ENCODE data around the gene MPZL2.

Gene MPZL2

GRCh38 chr11:118265954-118266353 lies 1.9 kb upstream of the MPZL2 start:
- TF ChIP-seq GATA2 (IDR thresholded peaks at IDR 0.05; ENCODE audit: low read depth, low read length) (no peak), GATA3 (IDR thresholded peaks at IDR 0.05; ENCODE audit: low read depth, low read length) (no peak)

GRCh38 chr11:118264569-118265465 lies 720 bp upstream of the MPZL2 start:
- no peak for TF ChIP-seq GATA3 (IDR thresholded peaks at IDR 0.05; ENCODE audit: low read depth, low read length)
- no peak for TF ChIP-seq GATA2 (IDR thresholded peaks at IDR 0.05; ENCODE audit: low read depth, low read length)

- TF ChIP-seq GATA3 (IDR thresholded peaks at IDR 0.05; ENCODE audit: low read depth, low read length) = no peak
- no peak for TF ChIP-seq GATA2 (IDR thresholded peaks at IDR 0.05; ENCODE audit: low read depth, low read length)
Observed at GRCh38 chr11:118263112-118263511, 985 bp downstream of the MPZL2 start.

GRCh38 chr11:118260353-118260752 lies 3.7 kb downstream of the MPZL2 start:
- TF ChIP-seq GATA2 (IDR thresholded peaks at IDR 0.05; ENCODE audit: low read depth, low read length) = no peak
- no peak for TF ChIP-seq GATA3 (IDR thresholded peaks at IDR 0.05; ENCODE audit: low read depth, low read length)

- TF ChIP-seq GATA3 (IDR thresholded peaks at IDR 0.05; ENCODE audit: low read depth, low read length) = no peak
- no peak for TF ChIP-seq GATA2 (IDR thresholded peaks at IDR 0.05; ENCODE audit: low read depth, low read length)
Observed at GRCh38 chr11:118259138-118259537, 5.0 kb downstream of the MPZL2 start.

GRCh38 chr11:118258410-118258809 lies 5.7 kb downstream of the MPZL2 start:
- no peak for TF ChIP-seq GATA3 (IDR thresholded peaks at IDR 0.05; ENCODE audit: low read depth, low read length)
- no peak for TF ChIP-seq GATA2 (IDR thresholded peaks at IDR 0.05; ENCODE audit: low read depth, low read length)

GRCh38 chr11:118252688-118253087 lies 11.4 kb downstream of the MPZL2 start:
- TF ChIP-seq GATA2 (IDR thresholded peaks at IDR 0.05; ENCODE audit: low read depth, low read length) (no peak), GATA3 (IDR thresholded peaks at IDR 0.05; ENCODE audit: low read depth, low read length) (no peak)

GRCh38 chr11:118251858-118252652 lies 12.0 kb downstream of the MPZL2 start, which contains the start of gene MPZL3:
MPZL3 (minus strand) TSS chr11:118252365; CDS start chr11:118252294, 71 bp downstream.
- TF ChIP-seq GATA3 (IDR thresholded peaks at IDR 0.05; ENCODE audit: low read depth, low read length) (no peak), GATA2 (IDR thresholded peaks at IDR 0.05; ENCODE audit: low read depth, low read length) (no peak)

GRCh38 chr11:118247041-118247440 lies 17.1 kb downstream of the MPZL2 start:
- TF ChIP-seq GATA3 (IDR thresholded peaks at IDR 0.05; ENCODE audit: low read depth, low read length) = no peak
- TF ChIP-seq GATA2 (IDR thresholded peaks at IDR 0.05; ENCODE audit: low read depth, low read length) = no peak

GRCh38 chr11:118245936-118246562 lies 18.0 kb downstream of the MPZL2 start:
- TF ChIP-seq GATA2 (IDR thresholded peaks at IDR 0.05; ENCODE audit: low read depth, low read length) (no peak), GATA3 (IDR thresholded peaks at IDR 0.05; ENCODE audit: low read depth, low read length) (no peak)

GRCh38 chr11:118243993-118244762 lies 19.9 kb downstream of the MPZL2 start:
- no peak for TF ChIP-seq GATA3 (IDR thresholded peaks at IDR 0.05; ENCODE audit: low read depth, low read length)
- no peak for TF ChIP-seq GATA2 (IDR thresholded peaks at IDR 0.05; ENCODE audit: low read depth, low read length)

- TF ChIP-seq GATA3 (IDR thresholded peaks at IDR 0.05; ENCODE audit: low read depth, low read length) = no peak
- TF ChIP-seq GATA2 (IDR thresholded peaks at IDR 0.05; ENCODE audit: low read depth, low read length) = no peak
Observed at GRCh38 chr11:118243161-118243560, 20.9 kb downstream of the MPZL2 start.

- TF ChIP-seq GATA2 (IDR thresholded peaks at IDR 0.05; ENCODE audit: low read depth, low read length) (no peak), GATA3 (IDR thresholded peaks at IDR 0.05; ENCODE audit: low read depth, low read length) (no peak)
Observed at GRCh38 chr11:118241764-118242098, 22.4 kb downstream of the MPZL2 start.

All from SH-SY5Y (cell line).